ENCODE data around the gene MMS19.
A peak's percentile ranks its signal among the peaks of the same experiment; 100 is the strongest.
"Not testable (repeated sequence)": the region's sequence is repeated elsewhere in the genome, so short reads cannot be mapped to it uniquely, and the experiment has no call there.

The MMS19 gene

DNA sequence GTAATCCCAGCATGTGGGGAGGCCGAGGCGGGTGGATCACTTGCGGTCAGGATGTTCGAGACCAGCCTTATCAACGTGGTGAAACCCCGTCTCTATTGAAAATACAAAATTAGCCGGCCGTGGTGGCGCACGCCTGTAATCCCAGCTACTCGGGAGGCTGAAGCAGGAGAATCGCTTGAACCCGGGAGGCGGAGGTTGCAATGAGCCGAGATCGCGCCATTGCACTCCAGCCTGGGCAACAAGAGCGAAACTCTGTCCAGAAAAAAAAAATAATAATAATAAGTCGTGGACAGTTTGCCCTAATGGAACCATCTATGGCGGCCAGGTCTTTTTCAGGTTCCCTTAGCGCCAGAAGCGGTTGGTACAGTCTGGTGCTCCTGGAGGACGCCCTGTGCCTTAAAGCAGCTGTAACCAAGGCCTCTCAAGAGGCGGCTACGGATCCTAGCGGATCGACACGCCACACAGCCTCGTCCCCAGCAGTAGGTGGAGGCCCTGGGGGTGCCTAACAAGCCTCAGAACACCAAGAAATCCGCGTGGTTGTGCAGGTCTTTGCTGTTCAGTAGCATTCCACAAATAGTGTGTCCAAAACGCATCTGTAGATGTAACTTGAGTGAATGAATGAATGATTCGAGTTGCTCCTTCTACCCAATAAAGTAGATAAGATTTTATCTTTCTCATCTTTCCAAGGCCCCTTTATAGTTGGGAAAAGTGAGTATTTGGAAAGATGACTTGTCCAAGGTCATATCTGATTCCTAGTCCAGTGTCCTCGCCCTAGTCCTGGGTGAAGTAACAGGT, 71.2 kb downstream of the MMS19 start:
- Histone ChIP-seq H3K9me2 (replicated peaks; ENCODE audit: control insufficient read depth, low read length) (no peaks in the 10 kb centered on the region), H3F3A (ENCODE audit: control insufficient read depth, insufficient read depth) (peaks cover 44% of the 10 kb centered on the region), H3K9me3 (ENCODE audit: control insufficient read depth, insufficient read depth, low read length) (no peaks in the 10 kb centered on the region), H3K4me2 (ENCODE audit: low read length) (peak overlapping the region; percentile 82), H3K4me3 (ENCODE audit: low read length) (peak overlapping the region; percentile 95), H3K27ac (ENCODE audit: low read depth, low read length) (peak overlapping the region; percentile 73), H3K36me3 (ENCODE audit: control insufficient read depth, low read length) (peaks cover 58% of the 10 kb centered on the region), H3K4me1 (ENCODE audit: control insufficient read depth, low read length) (peaks cover 42% of the 10 kb centered on the region), H3K27me3 (ENCODE audit: control insufficient read depth, low read length) (no peaks in the 10 kb centered on the region), H3K79me2 (ENCODE audit: control insufficient read depth, low read length) (peaks cover 62% of the 10 kb centered on the region), H4K20me1 (ENCODE audit: control insufficient read depth, insufficient read depth, low read depth, low read length) (peaks cover 21% of the 10 kb centered on the region)
- no peak for TF ChIP-seq EZH2phosphoT487 (IDR thresholded peaks at IDR 0.05; ENCODE audit: borderline replicate concordance, low read length)
- TF ChIP-seq, protein P1, sequence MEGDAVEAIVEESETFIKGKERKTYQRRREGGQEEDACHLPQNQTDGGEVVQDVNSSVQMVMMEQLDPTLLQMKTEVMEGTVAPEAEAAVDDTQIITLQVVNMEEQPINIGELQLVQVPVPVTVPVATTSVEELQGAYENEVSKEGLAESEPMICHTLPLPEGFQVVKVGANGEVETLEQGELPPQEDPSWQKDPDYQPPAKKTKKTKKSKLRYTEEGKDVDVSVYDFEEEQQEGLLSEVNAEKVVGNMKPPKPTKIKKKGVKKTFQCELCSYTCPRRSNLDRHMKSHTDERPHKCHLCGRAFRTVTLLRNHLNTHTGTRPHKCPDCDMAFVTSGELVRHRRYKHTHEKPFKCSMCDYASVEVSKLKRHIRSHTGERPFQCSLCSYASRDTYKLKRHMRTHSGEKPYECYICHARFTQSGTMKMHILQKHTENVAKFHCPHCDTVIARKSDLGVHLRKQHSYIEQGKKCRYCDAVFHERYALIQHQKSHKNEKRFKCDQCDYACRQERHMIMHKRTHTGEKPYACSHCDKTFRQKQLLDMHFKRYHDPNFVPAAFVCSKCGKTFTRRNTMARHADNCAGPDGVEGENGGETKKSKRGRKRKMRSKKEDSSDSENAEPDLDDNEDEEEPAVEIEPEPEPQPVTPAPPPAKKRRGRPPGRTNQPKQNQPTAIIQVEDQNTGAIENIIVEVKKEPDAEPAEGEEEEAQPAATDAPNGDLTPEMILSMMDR (IDR thresholded peaks at IDR 0.05; ENCODE audit: low read depth, low read length, poor library complexity, severe bottlenecking): no peak

DNA sequence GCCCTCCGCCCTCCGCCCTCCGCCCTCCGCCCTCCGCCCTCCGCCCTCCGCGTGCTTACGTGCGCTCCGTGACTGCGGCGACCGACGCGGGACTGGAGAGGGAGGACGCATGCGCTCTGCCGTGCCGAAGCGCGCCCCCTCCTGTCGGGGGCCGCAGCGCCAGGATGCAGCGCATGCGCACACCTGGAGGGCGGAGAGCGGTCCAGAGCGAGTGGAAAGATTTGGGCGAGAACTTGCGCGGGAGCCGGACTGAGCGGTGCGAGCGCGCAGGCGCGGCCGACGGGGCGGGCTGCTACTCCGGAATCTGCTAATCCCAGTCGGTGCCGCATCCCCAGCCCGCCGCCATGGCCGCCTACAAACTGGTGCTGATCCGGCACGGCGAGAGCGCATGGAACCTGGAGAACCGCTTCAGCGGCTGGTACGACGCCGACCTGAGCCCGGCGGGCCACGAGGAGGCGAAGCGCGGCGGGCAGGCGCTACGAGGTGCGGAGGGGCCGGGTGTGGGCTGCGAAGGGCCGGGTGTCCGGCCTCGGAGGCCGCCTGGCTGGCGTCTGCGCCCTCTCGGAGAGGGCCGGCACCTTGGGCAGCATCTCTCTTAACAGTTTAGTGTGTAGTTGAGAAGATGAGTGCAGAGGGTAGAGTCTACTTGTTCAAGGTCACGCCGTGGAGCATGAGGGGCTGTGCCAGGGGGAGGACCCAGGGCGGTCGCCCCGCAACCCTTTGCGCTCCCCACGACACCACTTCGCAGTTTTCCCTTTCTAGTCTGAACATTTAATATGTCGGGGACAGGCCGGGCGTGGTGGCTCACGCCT, 72.1 kb downstream of the MMS19 start, which contains the start of gene PGAM1:
Gene PGAM1 (plus strand): TSS at position 228 of the 812 bp plus-strand sequence. CDS start 117 bp downstream, at position 345.
- peaks cover 50% of the 10 kb centered on the region for H3K36me3 ChIP-seq (ENCODE audit: control insufficient read depth, low read length)
- peak within 1 kb of the TSS; percentile 73 for H3K27ac ChIP-seq (ENCODE audit: low read depth, low read length)
- peak within 1 kb of the TSS; percentile 95 for H3K4me3 ChIP-seq (ENCODE audit: low read length)
- no peaks in the 10 kb centered on the region for H3K9me3 ChIP-seq (ENCODE audit: control insufficient read depth, insufficient read depth, low read length)
- H4K20me1 ChIP-seq (ENCODE audit: control insufficient read depth, insufficient read depth, low read depth, low read length): peaks cover 21% of the 10 kb centered on the region
- H3K9me2 ChIP-seq (replicated peaks; ENCODE audit: control insufficient read depth, low read length): no peaks in the 10 kb centered on the region
- H3K4me2 ChIP-seq (ENCODE audit: low read length): peak within 1 kb of the TSS; percentile 85
- peaks cover 57% of the 10 kb centered on the region for H3K79me2 ChIP-seq (ENCODE audit: control insufficient read depth, low read length)
- peaks cover 36% of the 10 kb centered on the region for H3F3A ChIP-seq (ENCODE audit: control insufficient read depth, insufficient read depth)
- TF ChIP-seq EZH2phosphoT487 (IDR thresholded peaks at IDR 0.05; ENCODE audit: borderline replicate concordance, low read length): no peak
- TF ChIP-seq, protein P1 (IDR thresholded peaks at IDR 0.05; ENCODE audit: low read depth, low read length, poor library complexity, severe bottlenecking): peak; percentile 58
- H3K4me1 ChIP-seq (ENCODE audit: control insufficient read depth, low read length): peaks cover 38% of the 10 kb centered on the region
- H3K27me3 ChIP-seq (ENCODE audit: control insufficient read depth, low read length): no peaks in the 10 kb centered on the region

DNA sequence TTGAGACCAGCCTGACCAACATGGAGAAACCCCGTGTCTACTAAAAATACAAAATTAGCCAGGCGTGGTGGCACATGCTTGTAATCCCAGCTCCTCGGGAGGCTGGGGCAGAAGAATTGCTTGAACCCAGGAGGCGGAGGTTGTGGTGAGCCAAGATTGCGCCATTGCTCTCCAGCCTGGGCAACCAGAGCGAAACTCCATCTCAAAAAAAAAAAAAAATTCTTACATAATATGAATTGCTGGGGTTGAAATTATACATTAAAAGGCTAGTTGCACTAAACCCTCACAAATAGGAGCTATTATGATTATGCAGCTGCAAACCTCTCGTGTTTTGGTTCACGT, 74.5 kb downstream of the MMS19 start:
- peaks cover 26% of the 10 kb centered on the region for H3K36me3 ChIP-seq (ENCODE audit: control insufficient read depth, low read length)
- not testable (repeated sequence) for H3K9me3 ChIP-seq (ENCODE audit: control insufficient read depth, insufficient read depth, low read length); H3K27ac ChIP-seq (ENCODE audit: low read depth, low read length); H3K9me2 ChIP-seq (replicated peaks; ENCODE audit: control insufficient read depth, low read length); H3K4me3 ChIP-seq (ENCODE audit: low read length); H3K4me2 ChIP-seq (ENCODE audit: low read length); H3K27me3 ChIP-seq (ENCODE audit: control insufficient read depth, low read length)
- peaks cover 16% of the 10 kb centered on the region for H4K20me1 ChIP-seq (ENCODE audit: control insufficient read depth, insufficient read depth, low read depth, low read length)
- H3K4me1 ChIP-seq (ENCODE audit: control insufficient read depth, low read length): peaks cover 41% of the 10 kb centered on the region
- peaks cover 34% of the 10 kb centered on the region for H3K79me2 ChIP-seq (ENCODE audit: control insufficient read depth, low read length)
- H3F3A ChIP-seq (ENCODE audit: control insufficient read depth, insufficient read depth): peaks cover 25% of the 10 kb centered on the region

DNA sequence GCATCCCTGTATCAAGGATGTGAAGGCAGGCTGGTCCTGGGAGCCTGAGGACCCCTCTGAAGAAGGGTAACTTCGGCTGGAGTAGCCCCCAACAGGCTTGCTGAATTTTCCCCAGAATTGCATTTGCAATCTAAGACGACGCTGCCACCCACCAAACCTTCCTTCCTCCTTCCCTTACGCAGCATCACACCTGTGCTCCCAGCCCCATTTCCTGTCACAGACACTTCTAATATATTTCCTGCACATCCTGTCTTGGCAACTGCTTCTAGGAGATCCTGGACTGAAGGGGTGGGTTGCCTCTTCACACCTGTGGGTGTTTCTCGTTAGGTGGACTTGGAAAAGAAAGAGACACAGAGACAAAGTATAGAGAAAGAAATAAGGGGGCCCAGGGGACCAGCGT, 81.7 kb downstream of the MMS19 start:
- Histone ChIP-seq H3K9me2 (replicated peaks; ENCODE audit: control insufficient read depth, low read length) (no peaks in the 10 kb centered on the region), H4K20me1 (ENCODE audit: control insufficient read depth, insufficient read depth, low read depth, low read length) (no peaks in the 10 kb centered on the region), H3K79me2 (ENCODE audit: control insufficient read depth, low read length) (no peaks in the 10 kb centered on the region), H3K9me3 (ENCODE audit: control insufficient read depth, insufficient read depth, low read length) (no peaks in the 10 kb centered on the region), H3K4me1 (ENCODE audit: control insufficient read depth, low read length) (peaks cover 38% of the 10 kb centered on the region), H3K27ac (ENCODE audit: low read depth, low read length) (no peak overlapping the region), H3K4me3 (ENCODE audit: low read length) (peak overlapping the region; percentile 20), H3K36me3 (ENCODE audit: control insufficient read depth, low read length) (no peaks in the 10 kb centered on the region), H3K4me2 (ENCODE audit: low read length) (peak overlapping the region; percentile 54), H3F3A (ENCODE audit: control insufficient read depth, insufficient read depth) (peaks cover 6% of the 10 kb centered on the region), H3K27me3 (ENCODE audit: control insufficient read depth, low read length) (no peaks in the 10 kb centered on the region)
- TF ChIP-seq EZH2phosphoT487 (IDR thresholded peaks at IDR 0.05; ENCODE audit: borderline replicate concordance, low read length): no peak
- TF ChIP-seq, protein P1 (IDR thresholded peaks at IDR 0.05; ENCODE audit: low read depth, low read length, poor library complexity, severe bottlenecking): no peak
